H9 (cell line): ENCODE data around the gene MOB3A. TPM values are rescaled to one million over a fixed set of nuclear protein-coding genes. Genes with fewer than 3 reads are reported as not detected.

Experiments
- DNase-seq: peaks from one replicate; pipeline ENCODE4 v3.0.0-alpha.2; 2017
- H2AFZ ChIP-seq: one replicate; pipeline ENCODE4 v1.6.1; 2013; ENCODE audit warnings: mild to moderate bottlenecking, low read length, control low read depth, moderate library complexity
- H2AK5ac ChIP-seq: 2 replicates; pipeline ENCODE4 v1.6.1; 2013; ENCODE audit warnings: low read length, control low read depth, mixed read lengths; ENCODE audit not compliant: insufficient read length
- H2BK120ac ChIP-seq: one replicate; pipeline ENCODE4 v1.6.1; 2013; ENCODE audit warnings: low read depth, mild to moderate bottlenecking, low read length, control low read depth, inconsistent platforms; ENCODE audit not compliant: poor library complexity, severe bottlenecking
- H2BK12ac ChIP-seq: 2 replicates; pipeline ENCODE4 v1.6.1; 2013; ENCODE audit warnings: low read length, control low read depth, mixed read lengths, low read depth; ENCODE audit not compliant: insufficient read length
- H2BK15ac ChIP-seq: 2 replicates; pipeline ENCODE4 v1.6.1; 2013; ENCODE audit warnings: low read depth, low read length, control low read depth
- H2BK20ac ChIP-seq: one replicate; pipeline ENCODE4 v1.6.1; 2013; ENCODE audit warnings: low read depth, mild to moderate bottlenecking, low read length, control low read depth, inconsistent platforms; ENCODE audit not compliant: poor library complexity, severe bottlenecking
- H2BK5ac ChIP-seq: 2 replicates; pipeline ENCODE4 v1.6.1; 2013; ENCODE audit warnings: low read length, control low read depth, mixed read lengths; ENCODE audit not compliant: insufficient read length
- H3K14ac ChIP-seq: 2 replicates; pipeline ENCODE4 v1.6.1; 2013; ENCODE audit warnings: low read length, control low read depth; ENCODE audit not compliant: insufficient read depth
- H3K18ac ChIP-seq: 2 replicates; pipeline ENCODE4 v1.6.1; 2013; ENCODE audit warnings: low read depth, mild to moderate bottlenecking, mixed read lengths, low read length, control low read depth; ENCODE audit not compliant: insufficient read length
- H3K23ac ChIP-seq: 2 replicates; pipeline ENCODE4 v1.6.1; 2013; ENCODE audit warnings: low read length, control low read depth, mixed read lengths, low read depth; ENCODE audit not compliant: insufficient read length
- H3K23me2 ChIP-seq: 2 replicates; pipeline ENCODE4 v1.6.1; 2013; ENCODE audit warnings: low read depth, mild to moderate bottlenecking, mixed read lengths, low read length, control low read depth; ENCODE audit not compliant: insufficient read length, poor library complexity, severe bottlenecking
- H3K27ac ChIP-seq: 2 replicates; pipeline ENCODE4 v1.5.1; 2013; ENCODE audit warnings: low read length, control low read depth, mixed read lengths, low read depth; ENCODE audit not compliant: insufficient read length
- H3K27me3 ChIP-seq: 2 replicates; pipeline ENCODE4 v1.6.1; 2013; ENCODE audit warnings: low read length, control low read depth, inconsistent platforms; ENCODE audit not compliant: insufficient read depth
- H3K4ac ChIP-seq: 2 replicates; pipeline ENCODE4 v1.6.1; 2013; ENCODE audit warnings: low read depth, mild to moderate bottlenecking, control low read depth, inconsistent platforms, low read length, moderate library complexity
- H3K4me1 ChIP-seq: 2 replicates; pipeline ENCODE4 v1.6.1; 2013; ENCODE audit warnings: low read length, control low read depth, inconsistent platforms; ENCODE audit not compliant: insufficient read depth
- H3K4me2 ChIP-seq: 2 replicates; pipeline ENCODE4 v1.6.1; 2013; ENCODE audit warnings: low read length, control low read depth, mixed read lengths; ENCODE audit not compliant: insufficient read length, insufficient read depth
- H3K56ac ChIP-seq: 2 replicates; pipeline ENCODE4 v1.6.1; 2013; ENCODE audit warnings: low read depth, mild to moderate bottlenecking, mixed read lengths, low read length, control low read depth; ENCODE audit not compliant: insufficient read length
- H3K79me1 ChIP-seq: 2 replicates; pipeline ENCODE4 v1.6.1; 2013; ENCODE audit warnings: low read depth, mild to moderate bottlenecking, moderate library complexity, low read length, control low read depth, inconsistent platforms; ENCODE audit not compliant: insufficient read depth, poor library complexity, severe bottlenecking
- H3K79me2 ChIP-seq: 2 replicates; pipeline ENCODE4 v1.6.1; 2013; ENCODE audit warnings: low read length, control low read depth, inconsistent platforms; ENCODE audit not compliant: insufficient read depth
- H3K9ac ChIP-seq: 2 replicates; pipeline ENCODE4 v1.6.1; 2013; ENCODE audit warnings: low read length, control low read depth, mixed read lengths; ENCODE audit not compliant: insufficient read length; ENCODE audit errors: extremely low read depth
- H3K9me3 ChIP-seq: one replicate; pipeline ENCODE4 v1.6.1; 2013; ENCODE audit warnings: low read depth, low read length, inconsistent platforms; ENCODE audit not compliant: control insufficient read depth
- H3T11ph ChIP-seq: one replicate; pipeline ENCODE4 v1.6.1; 2013; ENCODE audit warnings: mild to moderate bottlenecking, low read length, control low read depth, inconsistent platforms
- H4K20me1 ChIP-seq: one replicate; pipeline ENCODE4 v1.6.1; 2013; ENCODE audit not compliant: control insufficient read depth, insufficient read length, insufficient read depth
- H4K5ac ChIP-seq: 2 replicates; pipeline ENCODE4 v1.6.1; 2013; ENCODE audit warnings: low read depth, mild to moderate bottlenecking, mixed read lengths, low read length, control low read depth; ENCODE audit not compliant: insufficient read length
- H4K8ac ChIP-seq: replicated peaks from 2 replicates; pipeline ENCODE4 v1.6.1; 2013; ENCODE audit warnings: low read length, control low read depth, mixed read lengths, low read depth; ENCODE audit not compliant: insufficient read length
- H4K91ac ChIP-seq: 2 replicates; pipeline ENCODE4 v1.6.1; 2013; ENCODE audit warnings: low read depth, mild to moderate bottlenecking, moderate library complexity, mixed read lengths, low read length, control low read depth; ENCODE audit not compliant: insufficient read length
- H3K27ac Mint-ChIP-seq, 3 experiments: 2 replicates in 2 of 3; 3 replicates in 1 of 3; pipeline ENCODE4 v1.8.0; 2020 to 2021; ENCODE audit warnings: mixed read lengths in 3 of 3, mild to moderate bottlenecking in 1 of 3, moderate library complexity in 1 of 3
- H3K27me3 Mint-ChIP-seq: 2 replicates; pipeline ENCODE4 v1.8.0; 2021; ENCODE audit warnings: low read depth, mild to moderate bottlenecking, moderate library complexity, mixed read lengths
- H3K36me3 Mint-ChIP-seq, 3 experiments: 2 replicates in 2 of 3; 3 replicates in 1 of 3; pipeline ENCODE4 v1.8.0; 2020 to 2021; ENCODE audit warnings: low read depth in 3 of 3, mixed read lengths in 3 of 3; ENCODE audit not compliant: insufficient read depth in 1 of 3
- H3K4me1 Mint-ChIP-seq, 2 experiments: 2 replicates each; pipeline ENCODE4 v1.8.0; 2020; ENCODE audit warnings: mixed read lengths in 2 of 2
- H3K4me3 Mint-ChIP-seq, 2 experiments: 2 replicates in 1 of 2; 3 replicates in 1 of 2; pipeline ENCODE4 v1.8.0; 2020 to 2021; ENCODE audit warnings: mild to moderate bottlenecking in 2 of 2, mixed read lengths in 2 of 2, moderate library complexity in 1 of 2
- H3K9me3 Mint-ChIP-seq, 2 experiments: 2 replicates in 1 of 2; 3 replicates in 1 of 2; pipeline ENCODE4 v1.8.0; 2020; ENCODE audit warnings: mild to moderate bottlenecking in 2 of 2, mixed read lengths in 2 of 2, moderate library complexity in 1 of 2
- CTCF ChIP-seq: fragments of 200-600 bp; sonication (generic); conservative IDR thresholded peaks from 3 replicates; pipeline ENCODE4 v1.8.0; 2021; ENCODE audit warnings: antibody characterized with exemption, mild to moderate bottlenecking
- WGBS: extraction: QIAGEN DNeasy Blood & Tissue Kit; methylation state at CpG from one replicate; pipeline ENCODE4 v1.1.7; 2013; ENCODE audit warnings: missing lambda C conversion rate, low lambda C conversion rate, mixed read lengths; ENCODE audit not compliant: insufficient read length; ENCODE audit errors: extremely low coverage; 5-methylcytosine and 5-hydroxymethylcytosine counted together
- total RNA-seq: library from RNA; stranded (reverse); gene quantifications from 2 replicates; pipeline ENCODE4 v1.2.1, GENCODE V29; 2021

Gene MOB3A
- total RNA-seq, 1 experiment from 2014 or later = 11.5 TPM

GRCh38 chr19:2062770-2063169, 33.4 kb downstream of the MOB3A start:
- no peak overlapping the region for H4K5ac ChIP-seq
- H2BK20ac ChIP-seq = no peak overlapping the region
- Mint-ChIP-seq H3K27me3 (no peaks in the 10 kb centered on the region), H3K9me3 (no peaks in the 10 kb centered on the region; a peak in 1 of 5 replicates), H3K4me1 (peaks cover 22 to 31% of the 10 kb centered on the region in 2 experiments), H3K36me3 (no peaks in the 10 kb centered on the region), H3K27ac (peak overlapping the region in 1 of 3 experiments; percentile 89; a peak in 4 of 7 replicates), H3K4me3 (peak overlapping the region; percentile 15 to 87; a peak in 4 of 5 replicates)
- no peak for DNase-seq
- no peak overlapping the region for H3K9ac ChIP-seq
- no peak overlapping the region for H2BK120ac ChIP-seq
- no peak overlapping the region for H3K4ac ChIP-seq
- no CpG with 5 or more reads among the region's 9 CpGs for WGBS
- H2AK5ac ChIP-seq = no peak overlapping the region
- no peak overlapping the region for H4K8ac ChIP-seq
- no peak overlapping the region for H2BK15ac ChIP-seq
- H3K79me1 ChIP-seq = no peaks in the 10 kb centered on the region
- H3K27ac ChIP-seq = no peak overlapping the region
- no peak overlapping the region for H3T11ph ChIP-seq
- H2BK12ac ChIP-seq = no peak overlapping the region
- H3K4me1 ChIP-seq = no peaks in the 10 kb centered on the region
- H3K23ac ChIP-seq = no peak overlapping the region
- no peak overlapping the region for H3K18ac ChIP-seq
- H3K27me3 ChIP-seq = no peaks in the 10 kb centered on the region
- H4K20me1 ChIP-seq = no peaks in the 10 kb centered on the region
- no peak overlapping the region for H3K56ac ChIP-seq
- no peak overlapping the region for H3K14ac ChIP-seq
- peaks cover 10% of the 10 kb centered on the region for H3K23me2 ChIP-seq
- H2BK5ac ChIP-seq = no peak overlapping the region
- no peak overlapping the region for H2AFZ ChIP-seq
- TF ChIP-seq CTCF = no peak
- H3K9me3 ChIP-seq = no peaks in the 10 kb centered on the region
- H4K91ac ChIP-seq = no peak overlapping the region
- H3K4me2 ChIP-seq = no peak overlapping the region
- no peaks in the 10 kb centered on the region for H3K79me2 ChIP-seq
